ENCODE measurements around the gene SLC39A11.
A peak's percentile ranks its signal among the peaks of the same experiment; 100 is the strongest.
"Not testable (repeated sequence)": the region's sequence is repeated elsewhere in the genome, so short reads cannot be mapped to it uniquely, and the experiment has no call there.

The SLC39A11 gene

DNA sequence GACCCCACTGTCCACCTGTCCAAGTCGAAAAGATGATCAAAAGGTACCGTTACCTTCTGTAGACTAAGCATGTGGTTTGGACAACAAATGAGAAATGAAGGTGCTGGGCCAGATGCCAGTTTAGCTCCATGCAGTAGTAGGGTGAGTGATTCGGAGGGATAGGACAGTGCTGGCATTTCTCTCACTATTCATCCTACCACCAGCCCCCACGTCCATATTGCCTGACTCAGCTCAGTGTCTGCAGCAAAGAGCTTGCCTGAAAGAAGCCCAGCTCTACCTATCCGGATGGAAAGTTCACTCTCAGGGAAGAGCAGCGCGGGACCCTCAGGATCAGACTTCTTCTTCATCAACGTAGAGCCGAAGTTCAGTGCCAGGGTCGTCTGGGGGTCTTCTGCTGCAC, 145.0 kb downstream of the SLC39A11 start:
- DNase-seq (ENCODE audit: low spot score), result no peak

DNA sequence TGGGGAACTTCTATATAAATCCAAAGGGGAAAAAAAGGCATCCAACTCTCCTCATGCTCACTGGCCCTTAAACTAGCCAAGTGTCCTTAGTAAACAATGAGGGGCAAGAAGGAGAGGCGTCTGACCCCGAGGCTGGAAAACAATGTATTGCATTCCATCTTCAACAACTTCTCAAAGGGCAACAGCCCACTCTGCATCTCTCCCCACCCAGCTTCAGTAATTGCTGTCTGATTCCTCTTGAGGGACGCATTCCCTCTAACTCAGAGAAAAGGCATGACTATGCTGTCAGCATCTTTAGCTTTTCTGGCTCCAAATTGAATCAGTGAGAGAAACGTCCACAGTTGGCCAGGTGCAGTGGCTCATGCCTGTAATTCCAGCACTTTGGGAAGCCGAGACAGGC, 145.8 kb downstream of the SLC39A11 start:
- DNase-seq (ENCODE audit: low spot score), result no peak

DNA sequence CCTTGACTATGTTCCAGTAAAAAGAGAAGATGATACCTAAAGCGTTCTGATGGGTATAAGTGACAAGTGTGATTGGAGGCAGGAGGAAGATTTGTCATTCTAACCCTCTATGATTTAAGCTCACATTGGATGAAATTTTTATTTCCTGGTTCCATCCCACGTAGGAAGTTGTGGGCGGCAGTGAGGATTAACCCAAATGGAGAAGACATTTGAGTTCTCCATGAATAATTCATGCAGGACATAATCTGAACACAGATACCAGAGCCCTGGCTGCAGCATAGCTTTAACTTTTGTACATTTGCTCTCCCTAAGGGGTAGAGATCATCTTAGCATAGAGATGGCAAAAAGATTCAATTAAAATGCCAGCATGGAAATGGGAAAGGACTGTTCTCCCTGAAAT, 146.3 kb downstream of the SLC39A11 start:
- peak; percentile 71 for DNase-seq (ENCODE audit: low spot score)

DNA sequence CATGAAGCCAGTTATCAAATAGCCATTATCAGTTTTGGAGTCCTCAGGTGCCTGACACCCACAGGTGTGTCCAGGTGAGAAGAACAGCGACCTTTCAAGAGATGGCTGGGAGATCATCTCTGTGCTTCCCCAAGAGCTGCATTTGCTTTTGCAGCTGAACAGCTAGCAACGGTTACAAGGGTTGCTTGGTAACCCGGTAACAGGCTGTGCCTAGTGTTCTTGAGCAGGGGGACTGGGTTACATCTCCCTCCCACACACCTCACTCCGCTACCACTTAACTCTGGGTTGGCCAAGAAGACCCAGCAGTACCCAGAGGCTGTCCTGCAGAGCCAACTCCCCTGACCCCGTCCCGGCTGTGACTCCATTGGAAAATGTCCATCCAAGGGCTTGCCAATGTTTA, 147.0 kb downstream of the SLC39A11 start:
- no peak for DNase-seq (ENCODE audit: low spot score)

DNA sequence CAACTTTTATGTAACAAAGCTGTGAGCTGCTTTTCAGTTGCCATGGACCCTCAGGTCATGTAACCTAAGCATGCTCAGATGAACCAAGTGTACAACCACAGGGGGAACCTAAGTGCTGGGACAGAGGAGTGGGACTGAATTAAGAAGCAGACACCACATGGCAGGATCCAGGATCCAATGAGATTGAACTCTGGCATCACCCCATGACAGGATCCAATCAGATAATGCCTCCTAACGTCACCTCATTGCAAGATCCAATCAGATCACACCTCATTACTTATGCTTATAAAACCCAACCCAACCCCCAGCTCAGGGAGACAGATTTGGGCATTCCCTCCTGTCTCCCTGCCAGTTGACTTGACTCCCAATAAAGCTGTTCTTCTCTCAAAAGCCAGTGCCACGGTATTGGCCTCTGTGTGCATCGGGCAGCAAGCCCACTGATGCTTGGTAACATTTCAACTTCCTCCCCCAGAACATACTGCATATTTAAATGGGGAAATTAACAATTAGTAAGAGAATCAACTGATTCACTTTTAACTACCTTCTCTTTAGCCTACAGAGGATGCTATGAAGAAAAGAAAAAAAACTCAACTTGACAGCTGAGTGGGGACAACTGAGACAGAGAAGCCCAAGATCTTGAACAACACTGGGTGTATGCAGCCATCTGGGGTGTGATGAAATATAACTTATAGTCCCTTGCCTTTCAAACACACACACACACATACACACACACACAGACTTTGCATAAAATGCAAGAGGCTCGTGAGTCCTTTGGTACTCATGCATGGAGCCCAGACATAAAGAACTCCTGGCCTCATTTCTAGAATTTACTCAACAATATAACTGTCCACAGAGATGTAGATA, 148.4 kb downstream of the SLC39A11 start:
- no peak for DNase-seq (ENCODE audit: low spot score)

DNA sequence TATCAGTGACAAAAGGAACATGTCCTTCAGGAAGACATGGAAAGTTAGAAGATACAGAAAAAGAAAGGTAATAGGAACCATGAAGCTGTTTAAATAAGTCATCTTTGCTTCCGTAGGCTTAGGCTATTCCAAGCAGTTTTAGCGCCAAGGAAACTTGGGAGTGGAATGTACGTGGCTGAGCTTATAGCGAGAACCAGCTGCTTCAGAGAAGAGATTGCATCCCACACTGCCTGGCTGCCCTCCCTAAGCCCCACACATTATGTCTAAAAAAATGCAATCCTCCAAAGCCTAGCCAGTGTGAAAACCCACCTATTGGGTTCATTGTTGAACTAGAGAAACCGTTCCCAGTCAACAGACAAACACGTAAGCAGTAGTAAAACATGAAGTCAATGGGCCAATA, 149.9 kb downstream of the SLC39A11 start:
- no peak for DNase-seq (ENCODE audit: low spot score)

DNA sequence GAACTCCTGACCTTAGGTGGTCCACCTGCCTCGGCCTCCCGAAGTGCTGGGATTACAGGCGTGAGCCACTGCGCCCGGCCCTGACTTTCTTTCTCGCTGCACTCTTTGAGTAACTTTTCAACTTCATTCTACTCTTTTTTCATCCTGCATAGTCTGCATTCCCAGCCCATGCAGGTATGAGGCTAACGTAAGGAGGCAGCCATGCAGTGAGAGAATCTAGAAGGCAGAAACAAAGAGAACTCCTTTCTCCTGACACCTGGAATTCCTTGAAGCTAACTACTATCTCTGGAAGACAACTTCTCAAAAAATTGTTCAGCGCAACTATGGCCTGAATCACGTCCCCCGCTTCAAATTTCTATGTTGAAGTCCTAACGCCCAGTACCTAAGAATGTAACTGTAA, 152.0 kb downstream of the SLC39A11 start:
- DNase-seq (ENCODE audit: low spot score), result no peak

DNA sequence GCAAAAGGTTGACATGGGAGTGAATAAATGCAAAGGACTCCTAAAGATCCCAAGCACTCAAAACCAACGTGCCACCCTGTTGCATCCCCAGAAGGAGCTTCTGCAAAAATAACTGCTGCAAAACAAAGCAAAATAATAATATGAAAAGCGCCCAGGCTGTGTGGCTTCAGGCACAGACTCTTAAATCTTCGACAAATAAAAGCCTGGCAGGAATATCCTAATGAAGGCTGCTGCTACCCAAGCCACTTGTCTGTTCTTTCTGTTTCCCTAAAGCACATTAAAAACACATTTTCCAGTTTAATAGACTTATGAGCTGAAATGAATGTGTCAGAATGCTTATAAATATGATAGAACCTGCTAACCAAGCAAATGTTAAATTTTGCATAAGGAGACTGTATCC, 154.0 kb downstream of the SLC39A11 start:
- DNase-seq (ENCODE audit: low spot score), result no peak

DNA sequence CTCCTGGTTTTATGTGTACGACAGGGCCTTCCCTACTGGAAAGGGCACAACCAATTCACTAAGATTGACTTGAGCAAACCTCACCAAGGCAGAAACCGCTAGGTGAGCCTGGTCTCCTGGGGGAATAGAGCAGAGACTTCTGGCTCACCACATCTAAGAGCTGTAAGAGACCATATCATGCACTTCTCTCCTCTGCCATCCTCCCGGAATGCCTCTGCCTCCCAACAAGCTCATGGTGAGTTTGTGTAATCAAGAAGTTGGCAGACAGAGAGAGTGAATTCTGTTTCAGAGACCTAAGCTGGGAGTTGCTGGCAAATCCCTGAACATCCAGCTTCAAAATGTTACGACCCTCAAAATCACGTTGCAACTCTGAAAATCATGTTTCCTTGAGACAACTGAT, 154.8 kb downstream of the SLC39A11 start:
- no peak for DNase-seq (ENCODE audit: low spot score)

DNA sequence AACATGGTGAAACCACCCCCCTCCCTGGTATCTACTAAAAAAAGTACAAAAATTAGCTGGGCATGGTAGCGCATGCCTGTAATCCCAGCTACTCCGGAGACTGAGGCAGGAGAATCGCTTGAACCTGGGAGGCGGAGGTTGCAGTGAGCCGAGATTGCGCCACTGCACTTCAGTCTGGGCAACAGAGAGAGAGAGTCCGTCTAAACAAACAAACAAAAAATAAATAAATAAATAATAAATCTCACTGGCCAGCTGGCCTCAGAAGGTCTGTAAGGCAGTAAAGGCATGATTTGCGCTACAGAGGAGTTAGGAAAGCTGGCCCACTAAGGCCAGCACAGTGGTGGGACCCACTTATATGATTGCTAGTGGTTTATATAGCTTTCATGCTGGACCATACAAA, 155.2 kb downstream of the SLC39A11 start:
- DNase-seq (ENCODE audit: low spot score), result not testable (repeated sequence)

DNA sequence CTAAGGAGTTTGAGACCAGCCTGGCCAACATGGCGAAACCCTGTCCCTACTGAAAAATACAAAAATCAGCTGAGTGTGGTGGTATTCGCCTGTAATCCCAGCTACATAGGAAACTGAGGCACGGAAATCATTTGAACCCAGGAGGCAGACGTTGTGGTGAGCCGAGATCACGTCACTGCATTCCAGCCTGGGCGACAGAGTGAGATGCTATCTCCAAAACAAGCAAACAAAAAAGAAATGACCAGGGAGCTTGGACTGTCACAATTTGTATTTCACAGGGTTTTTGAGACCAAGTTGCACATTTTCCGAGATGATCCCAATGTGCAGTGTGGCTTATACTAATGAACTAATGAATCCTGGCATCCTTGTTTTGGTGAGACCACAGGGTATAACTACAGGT, 156.5 kb downstream of the SLC39A11 start:
- DNase-seq (ENCODE audit: low spot score), result no peak

DNA sequence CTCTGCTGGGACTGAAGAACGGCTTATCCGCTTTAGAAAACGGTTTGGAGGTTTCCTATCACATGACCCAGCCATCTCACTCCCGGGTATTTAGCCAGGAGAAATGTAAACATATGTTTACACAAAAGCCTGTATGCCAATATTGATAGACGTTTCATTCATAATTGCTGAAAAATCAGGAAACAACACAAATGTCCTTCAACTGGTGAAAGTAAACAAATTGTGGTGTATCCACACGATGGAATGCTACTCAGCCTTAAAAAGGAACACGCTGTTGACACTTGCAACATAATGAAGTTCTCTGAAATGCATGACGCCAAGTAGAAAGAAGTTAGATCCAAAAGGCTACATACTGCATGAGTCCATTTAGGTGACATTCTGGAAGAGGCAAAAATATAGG, 157.6 kb downstream of the SLC39A11 start:
- no peak for DNase-seq (ENCODE audit: low spot score)

DNA sequence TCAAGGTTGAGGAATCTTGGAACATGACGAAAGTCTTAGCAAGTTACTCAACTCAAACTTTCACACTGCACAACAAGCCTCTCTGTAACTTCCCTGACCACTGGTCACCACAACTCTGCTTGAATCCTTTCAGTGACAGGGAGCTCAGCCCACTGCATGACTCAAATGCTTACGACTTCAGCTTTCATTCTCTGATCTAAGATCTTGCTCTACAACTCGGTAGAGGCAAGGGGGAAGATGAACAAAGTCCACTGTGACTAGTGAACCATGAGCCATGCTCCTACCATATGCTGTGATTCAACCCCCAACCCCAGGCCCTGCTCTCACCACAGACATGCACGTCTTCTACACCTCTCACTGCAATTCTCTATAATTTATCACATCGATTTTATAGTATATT, 160.9 kb downstream of the SLC39A11 start:
- DNase-seq (ENCODE audit: low spot score), result no peak

DNA sequence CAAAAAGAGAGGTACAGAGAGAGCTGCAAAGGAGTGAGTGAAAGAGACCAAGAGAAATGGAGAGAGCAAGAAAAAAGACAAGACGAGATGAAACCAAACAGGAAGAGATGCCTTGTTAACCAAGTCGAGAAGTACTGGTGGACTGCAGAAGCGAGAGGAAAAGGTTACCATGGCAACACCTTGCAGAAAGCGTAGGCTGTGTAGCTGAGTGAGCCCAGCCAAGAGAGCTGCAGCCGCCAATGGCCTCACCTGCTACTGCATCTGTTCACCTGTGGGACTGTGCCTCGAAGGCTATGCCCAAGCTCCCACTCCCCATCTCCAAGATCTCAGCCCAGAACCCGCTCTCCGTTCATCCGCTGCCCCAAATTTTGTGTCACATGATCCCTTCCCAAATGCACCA, 161.3 kb downstream of the SLC39A11 start:
- peak; percentile 32 for DNase-seq (ENCODE audit: low spot score)

DNA sequence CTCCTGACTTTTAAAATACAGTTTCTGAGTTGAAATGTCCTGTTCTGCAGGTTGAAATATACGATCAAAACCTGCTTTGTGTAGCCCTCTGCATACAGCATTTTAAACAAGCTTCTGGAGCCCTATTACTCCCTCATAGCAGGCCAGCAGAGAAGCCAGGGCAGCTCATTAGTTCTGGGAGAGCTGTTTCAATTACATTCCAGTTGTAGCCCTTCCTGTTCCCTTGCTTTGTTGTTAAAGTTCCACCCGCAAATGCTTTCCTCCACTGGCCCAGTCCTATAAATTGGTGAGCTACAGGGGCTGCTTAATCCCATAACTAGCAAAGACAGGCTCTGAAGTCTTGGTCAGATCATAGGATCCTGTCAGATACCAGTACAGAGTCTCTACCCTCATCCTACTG, 162.5 kb downstream of the SLC39A11 start:
- no peak for DNase-seq (ENCODE audit: low spot score)

DNA sequence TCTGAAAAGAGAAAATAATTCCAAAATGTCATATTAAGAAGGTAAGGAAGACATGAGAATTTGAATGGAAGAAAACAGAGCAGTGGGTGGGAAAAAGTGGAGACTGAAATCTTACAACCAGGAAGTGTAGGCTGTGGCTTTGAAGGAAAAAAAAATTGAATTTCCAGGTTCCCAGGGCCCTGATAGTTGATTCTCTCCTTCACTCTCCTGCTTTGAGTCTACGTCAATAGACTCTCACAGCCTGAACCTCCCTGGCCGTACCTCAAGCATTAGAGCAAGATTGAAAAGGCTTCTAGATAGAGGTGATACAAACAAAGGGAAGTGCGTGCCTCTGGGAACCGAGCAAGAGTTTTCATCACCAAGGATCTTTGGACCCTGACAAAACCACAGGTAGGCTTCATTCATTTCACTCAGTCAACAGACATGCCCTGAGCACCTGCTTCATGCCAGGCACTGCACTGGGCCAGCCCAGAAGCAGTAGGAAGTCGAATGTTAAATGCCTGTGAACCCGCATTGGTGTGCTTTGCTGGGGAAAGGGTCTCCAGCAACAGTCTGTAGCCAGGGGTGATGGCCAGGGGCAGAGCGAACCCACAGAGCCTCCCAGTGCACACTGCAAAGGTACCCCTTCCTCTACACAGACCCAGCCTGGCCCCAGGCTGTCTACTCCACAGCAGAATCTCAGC, 163.9 kb downstream of the SLC39A11 start:
- no peak for DNase-seq (ENCODE audit: low spot score)

DNA sequence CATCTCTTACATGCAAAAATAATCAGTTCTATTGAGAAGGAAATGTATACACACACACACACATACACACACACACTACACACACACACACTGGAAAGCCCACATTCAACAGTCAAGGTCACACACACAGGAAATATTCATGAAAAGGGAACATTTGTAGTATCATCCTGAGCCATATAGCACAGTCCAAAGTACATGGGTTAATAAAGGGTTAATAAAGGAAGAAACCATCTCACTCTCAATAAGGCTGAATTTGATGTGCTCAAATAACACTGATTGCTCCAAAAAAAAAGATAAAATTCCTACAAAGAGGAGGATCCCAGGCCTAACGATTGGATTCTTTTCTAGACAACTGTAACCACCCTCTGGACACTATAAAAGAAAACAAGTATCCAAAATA, 164.7 kb downstream of the SLC39A11 start:
- DNase-seq (ENCODE audit: low spot score), result no peak

DNA sequence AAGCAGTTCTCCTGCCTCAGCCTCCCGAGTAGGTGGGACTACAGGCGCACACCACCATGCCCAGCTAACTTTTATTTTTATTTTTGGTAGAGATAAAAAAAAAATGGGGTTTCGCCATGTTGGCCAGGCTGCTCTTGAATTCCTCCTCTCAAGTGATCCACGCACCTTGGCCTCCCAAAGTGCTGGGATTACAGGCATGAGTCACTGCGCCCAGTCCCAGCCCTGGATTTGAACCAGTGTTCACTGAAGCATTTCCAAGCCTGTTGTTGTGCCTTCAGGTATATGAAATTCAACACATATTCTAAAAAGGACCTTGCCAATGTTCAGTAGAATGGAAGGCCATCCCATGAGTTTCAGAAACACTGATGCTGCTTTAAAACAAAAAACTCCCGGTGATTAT, 165.3 kb downstream of the SLC39A11 start:
- DNase-seq (ENCODE audit: low spot score), result no peak

DNA sequence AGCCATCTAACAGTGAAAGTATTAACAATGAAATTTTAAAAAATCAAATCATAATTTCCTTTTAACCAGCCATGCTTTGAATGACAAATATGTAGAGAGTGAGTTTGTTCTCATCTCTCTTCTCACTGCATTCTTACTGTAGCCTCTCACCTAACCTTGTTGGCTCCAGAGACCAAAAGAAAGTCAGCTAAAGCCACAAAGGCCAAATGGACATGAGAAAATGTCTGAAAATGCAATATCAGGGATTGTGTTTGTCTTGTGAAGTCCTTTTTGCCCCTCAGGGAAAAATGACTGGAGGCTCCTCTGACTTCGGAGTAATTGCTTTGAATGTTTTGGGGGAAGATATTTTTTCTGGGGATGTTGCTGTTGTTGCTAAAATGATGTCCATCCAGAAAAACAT, 166.3 kb downstream of the SLC39A11 start:
- DNase-seq (ENCODE audit: low spot score), result no peak

DNA sequence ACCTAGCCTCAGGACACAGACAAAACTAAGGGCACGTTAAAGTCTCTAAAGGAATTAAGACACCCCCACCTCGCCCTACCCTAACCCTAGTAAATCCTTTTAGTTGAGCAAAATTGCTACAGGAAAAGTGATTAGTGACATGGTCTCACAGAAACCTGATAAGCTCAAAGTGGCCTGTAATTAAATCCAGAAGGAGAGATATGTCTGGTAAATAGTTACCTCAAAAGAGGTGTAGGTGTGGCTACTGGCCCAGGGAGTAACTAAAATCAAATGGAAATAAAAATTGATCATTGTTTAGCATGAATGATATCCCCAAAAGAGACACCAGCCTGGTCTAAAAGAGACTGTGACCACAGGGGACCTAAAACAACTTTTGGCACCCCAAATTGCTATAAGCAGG, 168.3 kb downstream of the SLC39A11 start:
- DNase-seq (ENCODE audit: low spot score), result no peak

DNA sequence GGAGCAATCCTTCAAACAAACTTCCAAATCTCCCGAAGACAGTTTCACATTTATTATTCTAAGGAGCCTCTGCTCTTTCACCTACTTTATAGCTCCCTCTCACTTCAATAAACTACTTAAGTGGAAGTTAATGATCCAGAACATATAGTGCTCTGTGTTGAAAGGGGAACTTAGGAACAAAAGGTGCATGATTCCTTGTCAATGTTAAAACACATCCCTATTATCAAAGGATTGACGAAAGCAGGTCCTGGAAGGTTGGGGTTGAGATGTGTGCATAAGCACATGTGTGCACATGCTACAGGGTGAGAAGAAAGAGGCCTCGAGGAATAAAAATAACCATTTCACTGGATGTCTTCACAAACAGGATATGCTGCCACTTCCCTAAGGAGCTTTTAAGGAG, 170.3 kb downstream of the SLC39A11 start:
- DNase-seq (ENCODE audit: low spot score), result no peak

DNA sequence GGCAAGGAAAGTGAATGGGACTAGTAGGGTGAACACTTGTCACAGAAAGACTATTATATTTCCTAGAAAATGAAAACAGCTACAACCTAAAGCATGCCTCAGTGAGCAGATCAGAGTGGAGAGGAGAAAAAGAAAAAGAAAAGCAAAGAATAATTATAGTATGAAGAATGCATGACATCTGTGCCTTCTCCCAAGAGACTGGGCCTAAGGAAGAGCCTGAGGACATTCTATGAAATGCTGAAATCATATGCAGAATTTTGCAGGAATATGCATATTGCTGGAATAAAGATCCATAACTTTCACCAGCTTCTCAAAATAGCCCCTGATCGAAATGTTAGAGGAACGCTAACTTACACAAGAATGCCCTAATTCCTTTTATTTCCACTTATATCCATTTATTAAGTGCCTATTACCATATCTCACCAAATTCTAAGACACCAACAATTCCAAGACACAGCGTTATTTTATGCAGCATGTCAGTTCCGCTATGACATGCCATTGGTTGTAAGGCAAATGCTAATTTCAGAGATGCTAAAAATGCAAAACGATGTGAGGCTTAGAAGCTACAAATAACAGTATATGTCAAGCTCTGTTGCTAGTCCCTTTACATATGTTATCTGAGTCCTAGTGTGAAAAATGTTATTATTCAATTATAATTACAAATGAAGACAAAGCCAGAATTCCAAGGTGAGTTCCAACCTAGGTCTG, 171.0 kb downstream of the SLC39A11 start:
- no peak for DNase-seq (ENCODE audit: low spot score)

DNA sequence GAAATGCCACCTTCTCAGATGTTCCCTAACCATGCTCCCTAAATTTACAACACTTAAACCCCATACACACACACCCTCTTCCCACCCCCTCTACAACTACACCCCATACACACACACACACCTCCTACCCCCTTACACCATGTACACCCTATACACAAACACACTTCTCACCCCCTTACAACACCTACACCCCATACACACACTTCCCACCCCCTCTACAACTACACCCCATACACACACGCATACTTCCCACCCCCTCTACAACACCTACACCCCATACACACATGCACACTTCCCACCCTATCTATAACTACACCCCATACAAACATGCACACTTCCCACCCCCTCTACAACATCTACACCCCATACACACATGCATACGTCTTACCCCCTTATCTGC, 172.0 kb downstream of the SLC39A11 start:
- DNase-seq (ENCODE audit: low spot score), result no peak
